Measurements from ENCODE around the gene YKT6. TPM values are rescaled to one million over a fixed set of nuclear protein-coding genes. Genes with fewer than 3 reads are reported as not detected.
"Not testable (repeated sequence)": the region's sequence is repeated elsewhere in the genome, so short reads cannot be mapped to it uniquely, and the experiment has no call there.

Gene YKT6
- total RNA-seq, 1 donor from 2014 or later = 77.9 TPM

DNA sequence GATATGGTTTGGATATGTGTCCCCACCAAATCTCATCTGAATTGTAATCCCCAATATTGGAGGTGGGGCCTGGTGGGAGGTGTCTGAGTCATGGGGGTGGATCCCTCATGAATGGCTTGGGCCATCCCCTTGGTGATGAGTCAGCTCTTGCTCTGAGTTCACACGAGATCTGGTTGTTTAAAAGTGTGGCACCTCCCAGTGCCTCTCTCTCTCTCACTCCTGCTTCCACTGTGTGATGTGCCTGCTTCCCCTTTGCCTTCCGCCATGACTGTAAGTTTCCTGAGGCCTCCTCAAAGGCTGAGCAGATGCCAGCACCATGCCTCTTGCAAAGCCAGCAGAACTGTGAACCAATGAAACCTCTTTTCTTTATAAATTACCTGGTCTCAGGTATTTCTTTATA is 6.7 kb upstream of the YKT6 start:
- DNase-seq = no peak

- DNase-seq = no peak
Measured at GRCh38 chr7:44194562-44195145, 6.1 kb upstream of the YKT6 start.

- DNase-seq = no peak
Measured at GRCh38 chr7:44195889-44196288, 4.9 kb upstream of the YKT6 start.

- peak; percentile 69 for DNase-seq
Measured at GRCh38 chr7:44196450-44196872, 4.3 kb upstream of the YKT6 start.

DNA sequence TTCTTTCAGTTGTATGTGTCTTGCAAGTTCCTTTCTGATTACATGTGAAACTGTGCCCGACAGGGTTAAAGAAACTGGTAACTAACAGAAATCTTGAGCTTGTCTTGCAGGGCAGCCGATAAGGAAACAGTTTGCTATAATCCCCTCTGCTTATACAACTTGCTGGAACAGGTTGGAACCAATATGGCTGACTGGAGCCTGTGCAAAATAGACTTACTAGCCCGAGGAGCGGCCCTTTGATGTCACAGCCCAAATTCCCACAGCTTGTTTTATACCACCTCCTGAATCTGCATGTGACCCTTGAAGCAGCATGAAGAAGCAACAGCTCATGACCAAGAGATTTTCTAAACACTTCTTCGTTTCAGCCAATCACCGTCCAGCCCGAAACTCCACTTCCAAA is 3.3 kb upstream of the YKT6 start:
- no peak for DNase-seq

DNA sequence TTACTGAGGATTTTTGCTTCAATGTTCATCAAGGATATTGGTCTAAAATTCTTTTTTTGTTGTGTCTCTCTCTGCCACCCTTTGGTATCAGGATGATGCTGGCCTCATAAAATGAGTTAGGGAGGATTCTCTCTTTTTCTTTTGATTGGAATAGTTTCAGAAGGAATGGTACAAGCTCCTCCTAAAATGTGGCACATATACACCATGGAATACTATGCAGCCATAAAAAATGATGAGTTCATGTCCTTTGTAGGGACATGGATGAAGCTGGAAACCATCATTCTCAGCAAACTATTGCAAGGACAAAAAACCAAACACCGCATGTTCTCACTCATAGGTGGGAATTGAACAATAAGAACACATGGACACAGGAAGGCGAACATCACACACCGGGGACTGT is 615 bp upstream of the YKT6 start:
- DNase-seq = not testable (repeated sequence)

DNA sequence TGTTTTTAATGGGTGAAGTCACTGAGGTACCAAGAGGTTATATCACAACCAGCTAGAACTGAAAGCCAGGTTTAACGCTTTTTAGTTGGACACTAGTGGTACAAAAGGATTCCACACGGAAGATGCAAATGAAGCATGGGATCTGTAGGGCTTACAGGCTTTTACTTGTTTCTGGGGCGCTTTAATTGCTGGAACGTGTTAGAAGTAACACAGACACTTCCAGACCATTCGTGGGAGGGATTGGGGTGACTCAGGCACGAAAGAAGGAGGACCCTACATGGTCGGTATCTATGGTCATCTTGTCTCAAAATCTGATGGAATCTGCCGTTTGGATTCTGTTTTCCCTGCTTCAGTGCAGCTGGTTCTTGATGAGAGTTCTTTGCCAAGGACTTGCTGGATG is 1.0 kb downstream of the YKT6 start:
- peak; percentile 10 for DNase-seq

DNA sequence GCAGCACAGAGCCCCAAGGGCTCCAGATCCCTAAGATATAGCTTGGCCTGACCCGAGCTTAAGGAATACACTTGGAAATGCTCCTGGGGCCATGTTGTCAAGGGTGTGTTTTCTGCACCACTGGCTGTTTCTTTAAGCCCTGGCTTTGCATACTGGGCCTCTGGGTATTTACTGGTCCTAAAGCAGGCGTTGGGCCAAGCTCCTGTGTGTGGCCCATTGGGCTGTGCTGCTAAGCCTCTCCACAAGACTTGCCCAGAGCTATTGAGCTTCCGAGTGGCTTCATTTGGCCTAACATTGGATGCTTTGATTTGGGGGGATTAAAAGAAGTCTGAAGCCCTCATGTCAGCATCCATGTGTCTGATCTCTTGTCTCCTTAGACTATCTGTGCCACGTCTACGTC is 5.2 kb downstream of the YKT6 start:
- no peak for DNase-seq

- no peak for DNase-seq
Measured at GRCh38 chr7:44208085-44208484, 7.3 kb downstream of the YKT6 start.

DNA sequence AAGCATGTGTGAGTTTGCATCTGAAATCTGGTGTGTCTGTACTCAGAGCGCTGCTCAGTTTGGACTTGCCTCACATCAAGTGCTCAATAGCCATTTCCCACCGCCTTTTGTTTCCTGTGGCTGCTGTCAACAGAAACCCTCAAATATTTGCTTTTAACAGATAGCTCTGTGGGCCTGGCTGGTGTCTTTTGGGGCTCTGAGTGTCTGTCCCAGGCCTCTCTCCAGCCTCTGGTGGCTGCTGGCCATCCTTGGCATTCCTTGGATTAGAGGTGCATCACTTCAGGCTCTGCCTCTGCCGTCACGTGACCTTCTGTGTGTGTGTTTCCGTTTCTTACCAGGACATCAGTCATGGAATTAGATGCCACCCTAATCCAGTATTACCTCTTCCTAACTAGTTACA is 9.3 kb downstream of the YKT6 start:
- DNase-seq = no peak

DNA sequence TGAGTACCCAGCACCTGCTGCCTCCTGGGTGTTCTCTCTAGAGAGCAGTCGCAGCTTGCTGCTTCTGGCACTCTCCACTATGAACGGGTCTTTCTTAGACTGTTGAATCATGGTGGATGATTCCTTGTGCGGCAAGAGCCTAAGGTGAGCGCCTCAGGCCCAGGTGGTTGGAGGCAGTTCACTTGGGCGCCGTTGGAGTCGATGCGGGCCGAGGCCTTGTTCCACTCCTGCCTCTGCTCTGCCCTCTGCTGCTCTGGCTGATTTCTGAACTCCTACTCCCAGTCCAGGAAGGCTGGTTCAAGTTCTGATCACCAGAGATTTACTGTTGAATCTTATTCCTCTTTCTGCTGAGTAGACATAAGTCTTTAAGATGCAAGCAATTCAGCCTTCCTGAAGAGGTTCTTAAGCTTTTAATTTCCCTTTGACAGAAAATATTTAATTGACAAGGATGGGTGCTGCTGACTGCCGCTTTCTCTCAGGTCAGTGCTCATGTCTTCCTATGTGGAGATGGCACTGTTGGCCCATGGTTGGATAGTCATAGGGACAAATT is 10.4 kb downstream of the YKT6 start:
- DNase-seq = no peak

GRCh38 chr7:44212018-44212417 is 11.2 kb downstream of the YKT6 start:
- no peak for DNase-seq

DNA sequence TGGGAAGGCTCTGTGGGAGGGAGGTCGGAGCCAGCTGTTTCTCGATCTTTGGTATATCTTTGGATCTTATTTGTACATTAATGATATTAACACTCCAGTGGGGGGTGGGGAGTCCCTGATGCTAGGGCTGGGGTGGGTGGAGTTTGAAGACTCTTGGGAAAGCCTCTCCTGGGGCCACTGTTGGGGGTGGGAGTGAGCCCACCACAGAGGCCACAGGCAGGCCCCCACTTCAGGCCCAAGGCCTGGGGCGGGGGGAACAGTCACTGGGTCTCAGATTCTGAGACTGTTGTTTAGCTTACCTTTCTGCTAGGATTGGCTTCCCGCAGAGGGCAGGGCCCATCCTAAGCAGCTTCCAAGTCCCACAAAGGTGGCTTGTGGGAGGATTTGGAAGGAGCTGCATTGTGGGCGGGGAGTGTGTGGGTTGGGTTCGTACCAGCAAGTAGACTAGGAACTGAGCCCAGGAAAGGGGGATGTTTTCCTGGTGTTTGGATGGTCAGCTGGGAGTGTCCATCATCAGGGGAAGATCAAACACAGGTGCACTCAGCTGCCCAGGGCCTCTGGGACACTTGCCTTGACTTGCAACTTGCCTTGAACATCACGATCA is 11.9 kb downstream of the YKT6 start:
- no peak for DNase-seq

GRCh38 chr7:44213206-44213876 is 12.6 kb downstream of the YKT6 start:
- no peak for DNase-seq

DNA sequence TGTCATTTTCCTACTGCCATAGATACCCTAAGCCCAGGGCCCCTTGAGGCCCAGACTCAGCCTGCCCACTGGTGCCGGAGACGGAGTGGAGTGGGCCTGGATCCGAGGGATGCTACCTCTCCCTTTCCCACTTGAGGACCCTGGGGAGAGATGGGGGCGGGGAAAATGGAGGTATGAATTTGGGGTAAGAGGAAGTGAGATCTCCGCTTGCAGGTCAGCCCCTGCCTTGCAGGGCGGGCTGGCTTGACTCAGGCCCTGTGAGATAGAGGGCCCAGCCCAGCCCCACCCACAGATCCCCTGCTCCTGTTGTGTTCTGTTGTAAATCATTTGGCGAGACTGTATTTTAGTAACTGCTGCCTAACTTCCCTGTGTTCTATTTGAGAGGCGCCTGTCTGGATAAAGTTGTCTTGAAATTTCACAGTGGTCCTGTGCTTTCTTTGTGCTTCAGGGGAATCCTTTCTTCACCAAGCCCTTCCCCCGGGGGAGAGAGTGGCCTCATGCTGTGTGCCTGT is 13.2 kb downstream of the YKT6 start:
- DNase-seq = no peak

DNA sequence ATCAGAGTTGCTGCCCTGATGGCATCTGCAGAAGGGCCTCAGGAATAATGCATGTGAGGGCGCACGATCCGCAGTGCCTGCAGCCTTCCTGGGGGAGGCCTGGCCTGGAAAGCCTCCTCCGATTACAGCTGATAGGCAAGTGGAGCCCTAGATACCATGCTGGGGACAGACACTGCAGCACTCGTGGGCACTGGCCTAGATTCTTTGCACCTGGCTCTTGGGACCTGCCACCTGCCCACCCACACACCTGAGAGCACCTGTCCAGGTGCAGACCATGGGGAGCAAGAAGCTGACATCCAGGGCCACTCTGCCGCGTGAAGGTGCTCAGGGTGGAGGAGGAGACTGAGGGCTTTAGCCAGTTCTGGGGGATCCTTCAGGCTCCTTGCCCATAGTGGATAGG is 14.8 kb downstream of the YKT6 start:
- no peak for DNase-seq

- DNase-seq = no peak
Measured at GRCh38 chr7:44216019-44216418, 15.2 kb downstream of the YKT6 start.

DNA sequence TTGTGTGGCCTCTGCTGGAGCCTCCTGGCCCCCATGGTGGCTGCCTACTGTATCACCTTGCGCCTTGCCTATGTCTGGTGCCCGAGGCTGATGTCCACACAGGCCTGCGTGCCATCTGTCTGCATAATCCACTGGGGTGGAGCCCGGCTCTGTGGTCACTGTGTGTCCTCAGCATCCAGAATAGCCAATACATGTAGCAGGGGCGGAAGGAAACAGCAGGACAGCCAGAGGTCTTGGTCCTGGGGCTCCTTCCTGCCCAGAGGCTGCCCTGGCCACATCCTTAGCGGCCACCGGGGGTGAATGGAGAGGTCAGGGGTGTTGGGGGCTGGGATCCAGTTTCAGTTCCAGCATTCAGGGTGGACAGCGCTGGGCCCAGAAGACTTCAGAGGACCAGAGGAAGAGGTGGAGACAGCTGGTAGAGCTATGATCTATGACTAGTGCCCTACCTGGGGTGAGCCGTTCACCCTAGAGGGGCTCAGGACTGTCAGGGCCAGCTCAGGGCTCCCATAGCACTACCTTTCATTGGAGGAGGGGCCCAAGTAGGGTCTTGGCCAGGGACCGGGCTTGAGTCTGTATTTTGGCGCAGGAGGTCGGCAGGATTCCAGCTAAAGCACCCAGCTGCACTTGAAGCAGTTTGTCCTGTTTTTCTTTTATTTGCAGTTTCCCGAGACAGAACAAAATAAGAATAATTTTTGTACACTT is 15.9 kb downstream of the YKT6 start:
- no peak for DNase-seq

DNA sequence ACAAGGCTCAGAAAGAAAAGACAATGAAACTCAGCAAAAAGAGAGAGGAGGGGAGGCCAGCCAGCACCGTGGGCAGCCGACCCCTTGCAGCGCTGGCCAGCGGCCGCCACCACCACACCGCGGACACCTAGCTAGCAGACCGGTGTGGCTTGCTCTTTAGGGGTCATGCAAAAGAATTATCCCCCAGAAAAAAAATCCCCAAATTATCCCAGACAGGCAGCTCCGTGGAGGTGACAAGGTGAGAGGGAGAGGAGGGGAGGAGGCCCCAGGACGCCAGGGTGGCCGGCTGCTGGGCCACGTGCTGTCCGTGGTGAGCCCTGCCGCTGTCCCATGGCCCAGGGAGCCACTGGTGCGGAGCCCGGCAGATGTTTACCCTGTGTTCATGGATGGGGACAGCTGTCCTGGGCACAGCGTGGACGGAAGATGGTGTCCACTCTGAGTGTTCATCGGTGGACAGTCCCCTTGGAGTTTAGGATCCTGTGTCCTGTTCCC is 16.5 kb downstream of the YKT6 start:
- no peak for DNase-seq

DNA sequence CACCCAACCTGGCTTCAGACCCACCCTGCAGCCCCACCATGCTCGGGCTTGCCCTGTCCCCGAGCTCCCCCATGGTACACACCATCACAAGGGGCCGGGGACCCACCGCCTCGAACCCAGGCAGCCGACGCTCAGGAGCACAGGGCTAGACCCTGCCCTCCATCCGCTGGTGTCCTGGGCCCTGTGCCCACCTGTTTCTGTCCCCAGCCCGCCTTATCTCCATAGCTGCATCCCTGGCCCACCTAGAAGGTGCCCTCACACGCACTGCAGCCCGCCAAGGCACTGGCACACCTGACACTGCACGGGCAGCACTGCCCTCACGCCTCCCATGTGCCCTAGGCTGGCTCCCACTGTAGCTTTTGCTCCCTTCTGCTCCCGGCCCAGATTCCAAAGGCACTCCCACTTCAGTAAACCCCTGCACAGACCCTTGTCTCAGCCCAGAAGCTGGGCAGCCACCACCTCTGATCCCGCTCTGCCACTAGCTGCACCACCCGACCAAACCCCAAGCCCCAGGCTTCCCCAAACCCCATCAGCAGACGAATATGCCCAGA is 17.1 kb downstream of the YKT6 start:
- no peak for DNase-seq

DNA sequence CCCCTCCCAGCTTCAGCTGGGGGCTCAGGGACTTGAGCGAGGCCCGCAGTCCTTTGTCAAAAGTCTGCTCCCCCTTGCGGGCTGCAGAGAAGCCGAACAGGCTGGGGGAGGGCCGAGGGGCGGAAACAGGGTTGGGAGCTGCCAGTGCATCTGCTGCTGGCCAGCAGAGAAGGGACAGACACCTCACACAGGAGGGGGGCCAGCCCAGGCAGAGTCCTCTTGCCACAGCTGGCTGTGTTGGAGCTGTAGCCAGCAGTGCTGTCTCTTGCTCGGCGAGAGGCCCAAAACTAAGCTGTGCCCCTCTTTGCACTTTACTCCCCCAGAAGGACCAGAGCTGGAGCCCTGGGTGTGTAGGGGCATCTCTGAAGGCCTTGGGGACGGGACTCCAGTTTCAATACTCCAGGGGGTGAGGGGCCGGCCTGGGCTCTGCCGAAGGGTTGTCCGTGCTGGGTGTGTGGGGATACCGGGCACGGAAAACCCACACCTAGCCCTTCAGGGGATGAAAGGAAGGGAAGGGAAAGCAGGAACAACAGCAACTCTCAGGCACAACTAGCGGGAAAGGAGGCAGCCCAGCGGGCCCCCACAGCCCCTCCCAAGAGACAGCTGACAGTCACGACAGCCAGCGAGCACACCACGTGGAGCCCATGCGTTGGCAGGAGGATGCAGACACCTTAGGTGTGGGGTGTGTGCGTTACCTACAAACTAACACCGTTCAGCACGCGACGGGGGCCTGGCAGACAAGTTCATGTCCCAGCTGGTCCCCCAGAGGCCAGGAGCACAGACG is 17.8 kb downstream of the YKT6 start:
- DNase-seq = peak; percentile 21

All from dermis blood vessel endothelial cell (primary cell).